8988T (cell line): ENCODE results near the gene RTN4RL2.
A peak's percentile ranks its signal among the peaks of the same experiment; 100 is the strongest.
"Not testable (repeated sequence)": the region's sequence is repeated elsewhere in the genome, so short reads cannot be mapped to it uniquely, and the experiment has no call there.

Experiments used
- DNase-seq: peaks from one replicate; pipeline ENCODE4 v3.0.0; 2011

Gene RTN4RL2

GRCh38 chr11:57434640-57435546 is 25.4 kb upstream of the RTN4RL2 start:
- DNase-seq: no peak

GRCh38 chr11:57436031-57436430 is 24.3 kb upstream of the RTN4RL2 start:
- DNase-seq: no peak

- DNase-seq: no peak
These were observed 21.7 kb upstream of the RTN4RL2 start for GRCh38 chr11:57438345-57439285.

GRCh38 chr11:57439786-57440185 is 20.5 kb upstream of the RTN4RL2 start:
- no peak for DNase-seq

GRCh38 chr11:57440744-57441414 is 19.4 kb upstream of the RTN4RL2 start:
- no peak for DNase-seq

GRCh38 chr11:57444362-57445121 is 15.8 kb upstream of the RTN4RL2 start:
- DNase-seq: no peak

GRCh38 chr11:57445122-57445394 is 15.3 kb upstream of the RTN4RL2 start:
- DNase-seq: not testable (repeated sequence)

- no peak for DNase-seq
These were observed 14.3 kb upstream of the RTN4RL2 start for GRCh38 chr11:57446055-57446454.

- no peak for DNase-seq
These were observed 6.7 kb upstream of the RTN4RL2 start for GRCh38 chr11:57453543-57454177.

GRCh38 chr11:57456960-57457642 is 3.2 kb upstream of the RTN4RL2 start:
- DNase-seq: peak; percentile 85

GRCh38 chr11:57457643-57458023 is 2.7 kb upstream of the RTN4RL2 start:
- DNase-seq: peak; percentile 47

- peak; percentile 56 for DNase-seq
These were observed 2.3 kb upstream of the RTN4RL2 start for GRCh38 chr11:57458060-57458409.

- DNase-seq: peak; percentile 77
These were observed 1.7 kb upstream of the RTN4RL2 start for GRCh38 chr11:57458410-57459163.

- DNase-seq: peak; percentile 51
These were observed 935 bp upstream of the RTN4RL2 start for GRCh38 chr11:57459164-57460021.

GRCh38 chr11:57460758-57461749 is 726 bp downstream of the RTN4RL2 start:
- peak; percentile 60 for DNase-seq

GRCh38 chr11:57461841-57462489 is 1.6 kb downstream of the RTN4RL2 start:
- no peak for DNase-seq

GRCh38 chr11:57462597-57462996 is 2.3 kb downstream of the RTN4RL2 start:
- DNase-seq: no peak
